ENCODE results near the gene SUPT3H. TPM values are rescaled to one million over a fixed set of nuclear protein-coding genes. Genes with fewer than 3 reads are reported as not detected.
A peak's percentile ranks its signal among the peaks of the same experiment; 100 is the strongest.

The SUPT3H gene
- 1 to 10 TPM; 2.1 to 6.2 (median 3.5) TPM for total RNA-seq
- 1 to 10 TPM; 2.8 to 6.1 TPM for polyA plus RNA-seq
- long read RNA-seq, donor 1, partial matches to known transcripts: 0 of 1 reads
- long read RNA-seq, donor 1, other reads (novel, unspliced or antisense): 1 of 1 reads
- long read RNA-seq, donor 2, partial matches to known transcripts: 0 of 1 reads
- long read RNA-seq, donor 2, other reads (novel, unspliced or antisense): 1 of 1 reads
- long read RNA-seq, donor 3, partial matches to known transcripts: 1 of 2 reads
- long read RNA-seq, donor 3, other reads (novel, unspliced or antisense): 1 of 2 reads

DNA sequence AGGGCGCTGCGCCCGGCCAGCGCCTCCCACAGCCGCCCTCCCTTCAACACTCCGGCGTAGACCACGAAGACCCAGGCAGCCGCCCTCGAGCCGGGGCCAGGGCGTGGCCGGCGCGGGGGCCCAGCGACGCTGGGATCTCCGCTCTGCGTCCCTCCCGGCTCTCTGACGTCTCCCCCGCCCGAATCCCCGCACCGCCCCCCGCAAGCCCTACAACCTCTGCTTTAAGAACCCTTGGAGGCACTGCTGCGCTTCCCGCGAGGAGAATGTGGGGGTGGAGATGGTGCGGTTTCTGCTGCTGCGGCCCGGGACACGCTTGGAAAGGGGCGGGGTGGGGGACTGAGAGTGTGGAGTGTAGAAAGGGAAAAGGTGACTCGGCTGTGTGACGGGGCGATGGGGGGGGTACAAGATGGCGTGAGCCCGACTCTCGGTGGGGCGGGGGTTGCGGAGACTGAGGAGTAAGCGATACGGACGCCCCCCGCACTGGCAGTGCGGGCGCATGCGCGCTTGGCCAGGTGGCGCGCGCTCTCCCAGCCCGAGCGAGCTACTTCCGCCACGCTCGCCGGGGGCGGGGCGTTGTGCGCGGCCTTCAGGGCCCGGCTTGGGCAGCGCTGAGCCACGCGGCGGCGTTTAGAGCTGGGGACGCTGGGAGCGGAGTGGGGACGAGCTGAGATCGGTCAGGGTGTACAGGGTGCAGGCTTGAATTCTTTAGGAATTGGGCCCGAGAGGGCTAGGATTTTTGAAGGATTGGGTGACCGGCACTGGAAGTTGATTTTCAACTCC, at the start of gene SUPT3H:
Gene SUPT3H (minus strand): TSS at position 381 of the 780 bp plus-strand sequence.
- peak within 1 kb of the TSS; percentile 93 to 98 (median 94) for H3K27ac ChIP-seq
- intact Hi-C loops (cut with DNase I): no loop called here
- no peaks in the 10 kb centered on the region for H3K36me3 ChIP-seq
- no peaks in the 10 kb centered on the region for H3K9me3 ChIP-seq
- TF ChIP-seq, protein P1, sequence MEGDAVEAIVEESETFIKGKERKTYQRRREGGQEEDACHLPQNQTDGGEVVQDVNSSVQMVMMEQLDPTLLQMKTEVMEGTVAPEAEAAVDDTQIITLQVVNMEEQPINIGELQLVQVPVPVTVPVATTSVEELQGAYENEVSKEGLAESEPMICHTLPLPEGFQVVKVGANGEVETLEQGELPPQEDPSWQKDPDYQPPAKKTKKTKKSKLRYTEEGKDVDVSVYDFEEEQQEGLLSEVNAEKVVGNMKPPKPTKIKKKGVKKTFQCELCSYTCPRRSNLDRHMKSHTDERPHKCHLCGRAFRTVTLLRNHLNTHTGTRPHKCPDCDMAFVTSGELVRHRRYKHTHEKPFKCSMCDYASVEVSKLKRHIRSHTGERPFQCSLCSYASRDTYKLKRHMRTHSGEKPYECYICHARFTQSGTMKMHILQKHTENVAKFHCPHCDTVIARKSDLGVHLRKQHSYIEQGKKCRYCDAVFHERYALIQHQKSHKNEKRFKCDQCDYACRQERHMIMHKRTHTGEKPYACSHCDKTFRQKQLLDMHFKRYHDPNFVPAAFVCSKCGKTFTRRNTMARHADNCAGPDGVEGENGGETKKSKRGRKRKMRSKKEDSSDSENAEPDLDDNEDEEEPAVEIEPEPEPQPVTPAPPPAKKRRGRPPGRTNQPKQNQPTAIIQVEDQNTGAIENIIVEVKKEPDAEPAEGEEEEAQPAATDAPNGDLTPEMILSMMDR (IDR thresholded peaks at IDR 0.05): peak in 6 of 9 donors; percentile 12 to 52 (median 36)
- peak within 1 kb of the TSS; percentile 66 to 95 (median 82) for H3K4me3 ChIP-seq
- 0% methylated on average over 70 to 75 of the region's 75 CpGs for WGBS, 2 donors
- H3K4me1 ChIP-seq: peaks cover 0 to 24% (median 12%) of the 10 kb centered on the region in 9 donors
- no peaks in the 10 kb centered on the region for H3K27me3 ChIP-seq
- ATAC-seq (peak; percentile 96 to 99 (median 98)), DNase-seq (peak; percentile 88 to 94)

GRCh38 chr6:45426251-45426650, 48.5 kb upstream of the SUPT3H start:
- intact Hi-C loops (cut with DNase I): loop anchor here in 2 of 10 donors (10.0 kb wide), 3 partner anchors 119 to 489 kb away; no protein-coding TSS in a partner anchor
- no peak for ATAC-seq
- no peaks in the 10 kb centered on the region for H3K9me3 ChIP-seq
- H3K27ac ChIP-seq: no peak overlapping the region
- H3K4me3 ChIP-seq: no peak overlapping the region
- H3K4me1 ChIP-seq: peaks cover under 1 to 40% (median 17%) of the 10 kb centered on the region in 9 donors
- H3K27me3 ChIP-seq: peaks cover 0 to 49% (median 14%) of the 10 kb centered on the region in 7 donors
- DNase-seq: no peak
- 72 to 84% methylated on average over 4 of the region's 4 CpGs for WGBS, 2 donors
- TF ChIP-seq, protein P1 (IDR thresholded peaks at IDR 0.05): no peak
- H3K36me3 ChIP-seq: no peaks in the 10 kb centered on the region

GRCh38 chr6:45424451-45424861, 46.7 kb upstream of the SUPT3H start:
- peaks cover 7 to 57% (median 32%) of the 10 kb centered on the region in 9 donors for H3K4me1 ChIP-seq
- no peak for DNase-seq
- 63 to 70% methylated on average over 6 of the region's 6 CpGs for WGBS, 2 donors
- H3K36me3 ChIP-seq: no peaks in the 10 kb centered on the region
- H3K27ac ChIP-seq: peak overlapping the region in 6 of 10 donors; percentile 23 to 86 (median 65)
- H3K4me3 ChIP-seq: peak overlapping the region in 7 of 10 donors; percentile 52 to 75 (median 66)
- TF ChIP-seq, protein P1 (IDR thresholded peaks at IDR 0.05): no peak
- H3K27me3 ChIP-seq: peaks cover 0 to 67% (median 32%) of the 10 kb centered on the region in 7 donors
- ATAC-seq: no peak
- intact Hi-C loops (cut with DNase I): loop anchor here in 7 of 10 donors (5.0 to 10.0 kb wide), 5 partner anchors 120 to 772 kb away; no protein-coding TSS in a partner anchor
- no peaks in the 10 kb centered on the region for H3K9me3 ChIP-seq

- H3K4me3 ChIP-seq: peak overlapping the region; percentile 52 to 75 (median 63)
- H3K27ac ChIP-seq: peak overlapping the region in 6 of 10 donors; percentile 53 to 86 (median 65)
- H3K36me3 ChIP-seq: no peaks in the 10 kb centered on the region
- WGBS, 2 donors: 25 to 33% methylated on average over 38 of the region's 38 CpGs
- ATAC-seq (peak in 5 of 8 donors; percentile 15 to 45 (median 28)), DNase-seq (peak; percentile 19 to 30)
- TF ChIP-seq, protein P1 (IDR thresholded peaks at IDR 0.05): no peak
- peaks cover 0 to 72% (median 37%) of the 10 kb centered on the region in 7 donors for H3K27me3 ChIP-seq
- peaks cover 7 to 61% (median 34%) of the 10 kb centered on the region in 9 donors for H3K4me1 ChIP-seq
- intact Hi-C loops (cut with DNase I): loop anchor here in 8 of 10 donors (2.0 to 10.0 kb wide), 6 partner anchors 121 to 772 kb away; no protein-coding TSS in a partner anchor
- no peaks in the 10 kb centered on the region for H3K9me3 ChIP-seq
These were observed 46.2 kb upstream of the SUPT3H start for GRCh38 chr6:45423824-45424450.

All from heart right ventricle (tissue), 16 donors.